IPS-NIHi7 (cell line): ENCODE measurements around the gene MYH4.

Experiments used
- DNase-seq: peaks from one replicate; pipeline ENCODE4 v3.0.0; 2012; ENCODE audit warnings: mixed read lengths; ENCODE audit errors: extremely low spot score

The MYH4 gene

DNA sequence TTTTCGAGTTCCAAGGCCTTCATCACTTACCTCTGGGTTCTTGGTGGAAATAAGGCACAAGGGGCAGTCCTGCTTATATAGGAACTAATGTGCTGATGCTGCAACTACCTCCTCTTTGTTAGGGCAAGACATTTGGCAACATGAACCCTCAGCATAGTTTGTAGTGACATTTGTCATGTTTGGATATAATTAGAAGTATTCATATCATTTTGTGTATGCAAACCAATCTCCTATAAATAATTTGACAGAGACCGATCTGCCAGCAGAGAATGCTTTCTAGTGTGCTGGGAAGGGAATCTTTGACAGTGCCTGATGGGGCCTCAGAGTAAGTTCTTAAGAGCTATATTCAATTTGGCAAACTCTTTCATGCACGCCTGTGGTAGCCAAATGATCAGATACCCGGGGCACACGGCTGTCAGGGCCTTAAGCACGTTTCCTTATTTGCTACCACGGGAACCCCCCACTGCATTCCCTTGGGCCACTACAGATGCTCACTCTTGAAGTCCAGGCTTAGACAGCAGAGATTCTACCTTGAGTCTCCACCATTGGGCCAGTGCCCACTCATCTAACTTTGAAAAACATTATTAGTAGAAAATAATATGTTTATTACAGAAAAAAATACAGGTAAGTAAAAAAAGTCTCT is 47.3 kb downstream of the MYH4 start, which contains the start of gene MYH8:
MYH8 (minus strand) TSS at position 51 of the 643 bp plus-strand sequence. CDS start 1,723 bp downstream, outside the sequence.
- DNase-seq, result no peak

DNA sequence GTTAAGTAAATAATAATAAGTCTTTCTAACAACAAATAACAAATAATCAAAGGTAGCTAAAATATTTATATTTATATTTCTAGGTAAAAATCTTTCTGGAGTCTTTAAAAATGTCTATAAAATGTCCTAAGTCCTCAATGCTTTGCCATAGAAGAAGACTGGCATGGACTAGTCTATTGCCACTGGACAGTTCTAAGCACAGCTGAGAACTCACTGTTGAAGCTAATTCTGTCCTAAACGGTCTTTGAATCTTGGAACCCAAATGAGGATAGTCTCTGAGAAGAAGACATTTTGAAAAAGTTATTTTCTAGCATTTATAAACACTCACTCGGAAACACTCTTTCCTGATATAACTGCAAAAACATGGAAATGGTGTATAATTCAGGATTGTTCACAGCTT is 48.1 kb downstream of the MYH4 start:
- no peak for DNase-seq

DNA sequence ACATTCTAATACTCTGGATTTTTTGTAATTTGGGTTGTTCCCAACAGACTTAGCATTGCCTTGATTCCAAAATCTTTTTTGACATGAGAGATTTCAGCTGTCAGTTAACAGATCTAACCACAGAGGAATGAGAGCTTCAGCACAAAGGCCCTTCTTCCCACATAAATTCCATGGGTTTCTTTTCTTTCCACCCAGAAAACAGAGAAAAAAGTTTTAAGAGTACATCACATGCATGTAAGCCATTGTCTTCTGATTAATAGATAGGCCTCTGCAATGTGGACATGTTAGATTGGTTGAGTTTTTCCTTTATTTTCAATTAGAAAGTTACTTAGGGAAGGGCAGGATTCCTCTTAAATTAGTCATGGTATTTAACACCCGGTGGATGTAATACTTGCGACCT is 48.5 kb downstream of the MYH4 start:
- DNase-seq, result no peak

DNA sequence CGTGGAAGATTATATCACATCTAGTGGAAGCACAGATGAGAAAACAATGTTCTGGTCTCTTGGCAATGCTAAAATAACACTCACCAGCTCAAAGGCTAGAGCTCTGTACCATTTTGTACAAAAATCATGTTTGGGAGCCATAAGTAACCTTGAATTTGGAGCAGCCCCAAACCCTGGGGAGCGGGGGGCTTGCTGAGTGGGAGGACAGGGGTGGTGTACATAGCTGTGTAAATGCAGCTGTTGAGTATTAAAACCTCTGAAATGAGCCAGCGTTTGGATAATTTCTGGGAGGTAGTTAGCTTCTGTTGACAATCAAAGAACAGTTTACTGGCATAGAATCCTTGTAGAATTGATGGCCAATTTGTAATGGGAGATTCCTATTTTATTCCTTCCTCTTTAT is 51.9 kb downstream of the MYH4 start:
- DNase-seq, result no peak

GRCh38 chr17:10415161-10415560 is 54.2 kb downstream of the MYH4 start:
- DNase-seq, result no peak

- no peak for DNase-seq
These were observed 65.8 kb downstream of the MYH4 start for GRCh38 chr17:10403589-10403988.

DNA sequence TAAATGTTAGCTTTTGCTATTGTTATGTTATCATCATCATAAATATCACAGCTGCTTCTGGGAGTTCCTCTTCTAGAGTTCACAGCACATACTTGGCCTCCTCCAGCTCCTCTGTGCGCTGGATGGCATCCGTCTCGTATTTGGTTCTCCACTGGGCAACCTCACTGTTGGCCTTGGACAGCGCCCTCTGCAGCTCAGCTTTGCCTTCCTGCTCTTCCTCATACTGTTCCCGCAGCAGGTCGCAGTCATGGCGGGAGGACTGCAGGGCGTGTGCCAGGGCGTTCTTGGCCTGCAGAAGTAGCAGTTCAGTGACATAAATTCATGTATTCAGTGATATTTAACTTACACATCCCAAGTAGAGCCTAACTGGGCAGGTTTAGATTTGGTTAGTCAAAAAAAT is 71.0 kb downstream of the MYH4 start:
- DNase-seq, result no peak

DNA sequence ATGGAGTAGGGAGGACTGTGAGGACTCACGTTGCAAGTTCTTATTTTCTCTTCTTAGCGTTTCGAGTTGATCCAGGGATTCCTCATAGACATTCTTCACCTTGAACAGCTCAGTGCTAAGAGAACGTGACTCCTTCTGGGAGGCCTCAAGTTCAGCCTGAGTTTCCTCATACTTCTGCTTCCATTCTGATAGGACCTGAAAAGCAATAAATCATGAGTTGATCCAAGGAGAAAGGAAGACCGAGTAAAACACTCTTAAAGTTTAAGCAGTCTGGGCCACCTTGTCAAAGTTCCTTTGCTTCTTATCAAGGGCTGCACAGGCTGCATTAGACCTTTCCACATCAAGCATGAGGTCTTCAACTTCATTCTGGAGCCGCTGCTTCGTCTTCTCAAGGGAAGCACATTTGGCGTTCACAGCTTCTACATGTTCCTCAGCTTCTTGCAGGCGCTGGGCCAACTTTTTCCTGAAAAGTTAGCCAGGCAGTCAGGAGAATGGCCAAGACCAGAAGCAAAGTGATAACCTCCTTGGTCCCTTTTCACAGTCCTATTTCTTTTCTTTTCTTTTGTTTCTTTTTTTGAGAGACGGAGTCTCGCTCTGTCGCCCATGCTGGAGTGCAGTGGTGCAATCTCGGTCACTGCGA is 72.7 kb downstream of the MYH4 start:
- DNase-seq, result no peak

DNA sequence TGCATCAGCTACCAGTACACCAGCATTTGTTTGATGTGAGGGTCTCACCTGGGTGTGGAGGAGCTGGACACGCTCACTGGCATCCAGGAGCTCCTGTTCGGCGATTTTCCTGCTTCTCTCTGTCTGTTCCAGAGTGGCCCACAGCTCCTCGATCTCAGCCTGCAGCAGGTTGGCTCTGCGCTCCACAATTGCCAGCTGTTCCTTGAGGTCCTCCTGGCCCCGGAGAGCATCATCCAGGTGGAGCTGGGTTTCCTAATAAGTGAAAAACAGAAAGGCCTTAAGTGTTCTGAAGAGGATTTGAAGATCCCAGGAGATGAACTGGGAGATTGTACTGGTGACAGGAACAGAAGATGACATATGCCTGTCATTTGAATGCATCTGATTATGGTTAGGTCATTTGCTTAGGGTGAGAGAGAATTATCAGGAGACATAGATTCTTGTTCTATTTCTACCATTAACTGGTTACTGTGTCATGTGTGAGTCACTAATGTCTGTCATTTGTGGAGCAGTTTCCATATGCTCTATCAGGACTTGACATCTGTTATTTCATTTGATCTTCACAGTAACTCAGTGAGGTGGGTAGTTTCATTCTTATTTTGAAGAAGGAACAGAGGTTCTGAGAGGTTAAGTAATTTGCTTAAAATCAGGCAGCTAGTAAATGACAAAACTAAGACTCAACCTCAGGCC is 75.0 kb downstream of the MYH4 start:
- no peak for DNase-seq
